HL-60 (cell line): Measurements from ENCODE around the gene PON3.

Source experiments
- DNase-seq, 2 experiments: peaks; one replicate each; pipeline ENCODE4 v3.0.0-alpha.2; 2010 to 2020; ENCODE audit warnings: low read depth in 1 of 2, low spot score in 1 of 2
- H3K27ac ChIP-seq: fragments of 250-450 bp; sonication (Bioruptor Pico); replicated peaks from 2 replicates; pipeline ENCODE4 v1.5.1; 2020; ENCODE audit warnings: mild to moderate bottlenecking, moderate library complexity
- H3K27me3 ChIP-seq: fragments of 250-450 bp; sonication (Bioruptor Pico); 2 replicates; pipeline ENCODE4 v1.5.1; 2021; ENCODE audit warnings: mild to moderate bottlenecking, moderate library complexity; ENCODE audit not compliant: insufficient read depth, poor library complexity, severe bottlenecking
- H3K4me3 ChIP-seq: replicated peaks from 2 replicates; pipeline ENCODE4 v1.5.1; 2011; ENCODE audit warnings: mild to moderate bottlenecking, control low read depth, low read length; ENCODE audit not compliant: insufficient read depth
- CTCF ChIP-seq: IDR thresholded peaks from one replicate; pipeline ENCODE4 v1.5.1; 2011; ENCODE audit warnings: low read length, control low read depth, inconsistent platforms; ENCODE audit not compliant: insufficient read depth
- GABPA ChIP-seq: IDR thresholded peaks from 2 replicates; pipeline ENCODE4 v1.6.1; 2012; ENCODE audit warnings: low read depth
- POLR2AphosphoS5 ChIP-seq: IDR thresholded peaks from 2 replicates; pipeline ENCODE4 v1.6.1; 2012; ENCODE audit warnings: low read depth
- SPI1 ChIP-seq: IDR thresholded peaks from 2 replicates; pipeline ENCODE4 v1.6.1; 2012; ENCODE audit warnings: low read depth, mild to moderate bottlenecking, borderline replicate concordance
- TF ChIP-seq, protein P1 (sequence below): IDR thresholded peaks from 2 replicates; pipeline ENCODE4 v1.6.1; 2012; ENCODE audit warnings: low read depth; ENCODE audit not compliant: insufficient replicate concordance

PON3 gene

DNA sequence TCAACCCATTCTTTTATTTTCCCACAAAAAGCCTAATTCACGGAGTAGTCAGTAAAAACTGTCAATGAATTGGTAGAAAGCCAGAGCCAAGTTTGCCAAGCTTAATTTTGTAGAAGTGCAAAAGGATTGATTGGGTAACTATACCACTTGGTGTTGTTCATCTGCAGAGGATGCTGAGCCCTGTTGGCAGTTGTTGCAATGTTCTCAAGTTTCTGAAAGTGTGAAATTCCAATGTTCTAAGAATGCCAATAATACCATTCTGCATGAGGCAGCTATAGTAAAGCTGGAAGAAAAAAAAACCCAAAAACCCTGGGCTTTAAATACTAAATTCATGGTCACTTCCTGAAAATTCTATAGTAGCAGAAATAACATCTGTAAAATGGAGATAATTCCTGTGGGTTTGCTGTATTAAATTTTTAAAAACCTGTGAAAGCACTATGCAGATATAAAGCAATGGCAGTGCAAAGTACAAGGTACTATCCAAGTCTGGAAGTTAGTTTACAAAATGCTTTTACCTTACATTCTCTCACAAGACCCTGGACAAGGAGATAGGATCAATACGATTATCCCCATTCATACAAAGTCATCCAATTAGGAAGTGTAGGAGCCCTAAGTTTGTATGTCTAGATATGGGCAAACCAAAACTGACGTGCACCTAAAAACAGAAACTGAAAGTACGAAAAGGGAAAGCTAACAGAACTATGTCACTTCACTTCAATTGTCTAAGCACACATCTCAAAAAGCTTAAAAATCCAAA is 65.8 kb downstream of the PON3 start:
- no peak overlapping the region for H3K27ac ChIP-seq
- H3K27me3 ChIP-seq: no peaks in the 10 kb centered on the region
- TF ChIP-seq POLR2AphosphoS5 (no peak), GABPA (no peak), SPI1 (no peak), CTCF (no peak)
- TF ChIP-seq, protein P1, sequence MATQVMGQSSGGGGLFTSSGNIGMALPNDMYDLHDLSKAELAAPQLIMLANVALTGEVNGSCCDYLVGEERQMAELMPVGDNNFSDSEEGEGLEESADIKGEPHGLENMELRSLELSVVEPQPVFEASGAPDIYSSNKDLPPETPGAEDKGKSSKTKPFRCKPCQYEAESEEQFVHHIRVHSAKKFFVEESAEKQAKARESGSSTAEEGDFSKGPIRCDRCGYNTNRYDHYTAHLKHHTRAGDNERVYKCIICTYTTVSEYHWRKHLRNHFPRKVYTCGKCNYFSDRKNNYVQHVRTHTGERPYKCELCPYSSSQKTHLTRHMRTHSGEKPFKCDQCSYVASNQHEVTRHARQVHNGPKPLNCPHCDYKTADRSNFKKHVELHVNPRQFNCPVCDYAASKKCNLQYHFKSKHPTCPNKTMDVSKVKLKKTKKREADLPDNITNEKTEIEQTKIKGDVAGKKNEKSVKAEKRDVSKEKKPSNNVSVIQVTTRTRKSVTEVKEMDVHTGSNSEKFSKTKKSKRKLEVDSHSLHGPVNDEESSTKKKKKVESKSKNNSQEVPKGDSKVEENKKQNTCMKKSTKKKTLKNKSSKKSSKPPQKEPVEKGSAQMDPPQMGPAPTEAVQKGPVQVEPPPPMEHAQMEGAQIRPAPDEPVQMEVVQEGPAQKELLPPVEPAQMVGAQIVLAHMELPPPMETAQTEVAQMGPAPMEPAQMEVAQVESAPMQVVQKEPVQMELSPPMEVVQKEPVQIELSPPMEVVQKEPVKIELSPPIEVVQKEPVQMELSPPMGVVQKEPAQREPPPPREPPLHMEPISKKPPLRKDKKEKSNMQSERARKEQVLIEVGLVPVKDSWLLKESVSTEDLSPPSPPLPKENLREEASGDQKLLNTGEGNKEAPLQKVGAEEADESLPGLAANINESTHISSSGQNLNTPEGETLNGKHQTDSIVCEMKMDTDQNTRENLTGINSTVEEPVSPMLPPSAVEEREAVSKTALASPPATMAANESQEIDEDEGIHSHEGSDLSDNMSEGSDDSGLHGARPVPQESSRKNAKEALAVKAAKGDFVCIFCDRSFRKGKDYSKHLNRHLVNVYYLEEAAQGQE: no peak
- no peak for DNase-seq
- H3K4me3 ChIP-seq: no peak overlapping the region

DNA sequence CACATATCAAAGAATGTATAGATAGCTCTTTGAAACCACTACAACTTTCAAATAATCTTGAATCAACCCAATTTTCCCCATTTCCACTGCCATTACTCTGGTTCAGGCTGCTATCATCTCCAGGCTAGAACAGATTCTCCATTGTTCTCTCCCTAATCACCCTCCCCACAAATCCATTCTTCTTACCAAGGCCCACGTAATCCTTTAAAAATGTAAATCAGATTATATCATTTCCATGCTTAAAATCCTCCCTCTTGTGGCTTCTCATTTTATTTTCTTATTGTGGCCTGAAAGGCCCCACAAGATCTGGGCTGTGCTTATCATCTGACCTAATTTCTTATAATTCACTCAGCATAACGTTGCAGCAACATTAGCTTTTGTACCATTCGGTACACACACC is 68.8 kb downstream of the PON3 start:
- no peak for DNase-seq
- no peaks in the 10 kb centered on the region for H3K27me3 ChIP-seq
- no peak overlapping the region for H3K4me3 ChIP-seq
- H3K27ac ChIP-seq: no peak overlapping the region
- TF ChIP-seq POLR2AphosphoS5: no peak
- no peak for TF ChIP-seq CTCF
- TF ChIP-seq, protein P1: no peak
- no peak for TF ChIP-seq SPI1
- no peak for TF ChIP-seq GABPA

DNA sequence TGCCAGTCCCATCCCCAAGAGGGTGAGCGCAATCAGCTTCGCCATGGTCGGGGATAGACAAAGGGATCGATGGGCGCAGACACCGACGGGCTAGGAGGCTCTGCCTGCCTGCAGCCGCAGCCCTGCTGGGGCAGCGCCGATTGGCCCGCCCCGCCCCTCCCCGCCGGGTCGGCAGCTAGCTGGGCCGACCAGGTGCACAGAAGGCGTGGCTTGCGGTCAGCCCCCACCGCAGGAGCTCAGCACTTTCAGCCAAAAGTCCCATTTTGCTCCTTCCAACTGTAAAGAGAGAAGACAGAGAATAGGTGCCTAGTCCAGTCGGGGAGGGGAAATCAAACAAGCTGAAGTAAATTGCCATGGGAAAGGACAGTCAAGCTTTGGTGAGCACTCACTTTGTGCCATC is 71.7 kb downstream of the PON3 start, which contains the start of gene PON1:
Gene PON1 (minus strand): TSS at position 102 of the 400 bp plus-strand sequence. CDS start 57 bp downstream, at position 45.
- TF ChIP-seq POLR2AphosphoS5 (no peak), SPI1 (no peak), CTCF (no peak), GABPA (no peak)
- TF ChIP-seq, protein P1: no peak
- no peaks in the 10 kb centered on the region for H3K27me3 ChIP-seq
- no peak within 1 kb of the TSS for H3K27ac ChIP-seq
- H3K4me3 ChIP-seq: no peak within 1 kb of the TSS
- DNase-seq: no peak
